HG02840 (cell line): ENCODE results near the gene ADH6.
"Not testable (repeated sequence)": the region's sequence is repeated elsewhere in the genome, so short reads cannot be mapped to it uniquely, and the experiment has no call there.

Source experiments
- ATAC-seq: cut with Tn5 transposase; IDR thresholded peaks from one replicate; pipeline ENCODE4 v1.9.1; 2021; ENCODE audit warnings: mild to moderate bottlenecking, moderate library complexity, moderate number of reproducible peaks; ENCODE audit not compliant: unreplicated experiment, low FRiP score

The ADH6 gene

DNA sequence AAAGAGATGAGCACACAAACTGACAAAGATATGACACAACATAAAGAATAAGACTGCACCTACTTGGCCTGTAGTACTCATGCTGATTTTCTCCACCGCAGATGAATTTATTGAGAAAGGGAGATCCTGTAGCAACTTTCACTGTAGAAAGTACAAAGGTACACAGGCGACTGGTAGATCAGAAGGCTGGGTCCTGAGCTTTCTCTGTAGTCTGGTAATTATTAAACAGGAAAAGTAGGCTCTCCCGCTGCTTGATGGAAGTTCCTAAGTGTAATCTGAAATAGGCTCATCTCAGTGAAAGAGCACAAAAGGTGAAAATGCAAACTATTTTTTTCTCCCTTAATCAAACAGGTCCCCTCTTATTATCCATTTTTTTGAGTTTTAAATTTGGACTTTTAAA lies at the start of gene ADH6:
TSS of gene ADH6 (minus strand) at position 175 of the 400 bp plus-strand sequence. CDS start at position 81, 94 bp downstream.
- ATAC-seq = no peak

DNA sequence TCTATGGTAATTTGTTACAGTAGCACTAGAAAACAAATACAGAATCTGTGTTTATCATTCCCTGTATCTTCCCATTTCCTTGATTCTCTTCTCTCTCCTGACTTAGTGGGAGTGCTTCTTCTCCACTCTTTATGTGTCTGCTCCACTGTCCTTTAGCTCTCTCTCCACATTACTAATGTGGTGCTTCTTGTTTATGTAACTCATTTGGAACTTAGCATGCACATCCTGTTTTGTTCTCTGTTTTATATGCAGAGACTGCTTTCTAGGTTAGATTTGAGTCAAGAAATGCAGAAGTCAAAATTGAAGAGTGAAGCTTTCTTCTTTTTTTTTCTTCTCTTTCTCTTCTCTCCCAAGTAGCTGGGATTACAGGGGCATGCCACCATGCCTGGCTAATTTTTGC lies 45.9 kb upstream of the ADH6 start:
- ATAC-seq = no peak

GRCh38 chr4:99252746-99253145 lies 33.7 kb upstream of the ADH6 start:
- no peak for ATAC-seq

GRCh38 chr4:99248714-99249113 lies 29.7 kb upstream of the ADH6 start:
- no peak for ATAC-seq

DNA sequence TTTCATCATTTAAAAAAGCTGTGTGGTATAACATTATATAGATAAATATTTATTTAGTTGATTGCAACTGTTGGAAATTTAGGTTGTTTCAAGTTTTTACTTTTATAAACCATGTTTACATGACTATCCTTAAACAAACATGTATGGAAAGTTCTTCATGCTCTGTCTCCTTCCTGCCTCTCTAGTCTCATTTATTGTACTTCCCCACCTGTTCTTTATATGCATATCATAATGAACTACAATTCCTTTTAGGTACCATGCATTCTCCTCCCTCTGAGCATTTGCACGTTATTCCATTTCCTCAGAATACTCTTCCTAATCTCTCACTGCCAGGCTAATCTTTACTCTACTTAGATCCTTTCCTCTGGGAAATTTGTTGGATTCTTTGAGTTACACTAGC lies 16.9 kb upstream of the ADH6 start:
- no peak for ATAC-seq

DNA sequence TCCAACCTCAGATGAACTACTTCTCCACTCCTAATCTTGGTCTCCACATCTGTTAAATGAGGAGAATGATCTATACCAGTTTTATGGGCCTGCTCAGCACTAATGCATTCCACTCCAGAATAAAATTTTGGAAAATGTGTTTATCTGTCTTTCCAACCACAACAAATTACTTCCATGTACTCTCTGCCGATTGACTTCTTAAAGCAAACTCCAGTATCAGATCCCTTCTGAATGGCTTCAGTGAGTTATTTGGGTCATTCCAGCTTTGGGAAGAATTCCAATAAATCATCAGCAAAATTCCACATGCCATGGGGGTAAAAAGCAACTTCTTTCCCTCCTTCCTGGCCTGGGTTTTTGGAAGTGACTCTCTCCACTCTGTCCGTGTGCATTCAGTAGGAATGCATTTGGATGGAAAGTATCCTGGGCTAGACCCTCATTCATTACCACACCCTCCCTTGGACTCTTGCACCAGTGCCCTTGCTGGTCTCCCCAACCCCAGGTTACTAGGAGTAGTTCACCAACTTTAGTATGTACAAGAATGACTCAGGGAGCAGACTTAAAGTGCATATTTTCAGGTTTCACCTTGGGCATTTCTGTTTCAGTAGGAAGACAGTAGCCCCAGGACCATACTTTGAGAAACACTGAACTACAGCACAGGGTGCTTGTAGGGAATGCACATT lies 15.4 kb upstream of the ADH6 start:
- ATAC-seq = no peak

DNA sequence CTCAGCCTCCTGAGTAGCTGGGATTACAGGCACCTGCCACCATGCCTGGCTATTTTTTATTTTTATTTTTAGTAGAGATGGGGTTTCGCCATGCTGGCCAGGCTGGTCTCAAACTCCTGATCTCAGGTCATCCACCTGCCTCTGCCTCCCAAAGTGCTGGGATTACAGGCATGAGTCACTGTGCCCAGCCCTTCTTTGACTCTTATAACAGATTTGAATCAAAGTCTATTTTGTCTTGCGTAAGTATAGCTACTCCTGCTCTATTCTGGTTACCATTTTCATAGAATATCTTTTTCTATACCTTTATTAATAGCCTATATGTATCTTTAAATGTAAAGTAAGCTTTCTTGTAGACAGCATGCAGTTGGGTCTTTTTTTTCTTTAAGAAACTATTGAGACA lies 14.4 kb upstream of the ADH6 start:
- ATAC-seq = not testable (repeated sequence)

DNA sequence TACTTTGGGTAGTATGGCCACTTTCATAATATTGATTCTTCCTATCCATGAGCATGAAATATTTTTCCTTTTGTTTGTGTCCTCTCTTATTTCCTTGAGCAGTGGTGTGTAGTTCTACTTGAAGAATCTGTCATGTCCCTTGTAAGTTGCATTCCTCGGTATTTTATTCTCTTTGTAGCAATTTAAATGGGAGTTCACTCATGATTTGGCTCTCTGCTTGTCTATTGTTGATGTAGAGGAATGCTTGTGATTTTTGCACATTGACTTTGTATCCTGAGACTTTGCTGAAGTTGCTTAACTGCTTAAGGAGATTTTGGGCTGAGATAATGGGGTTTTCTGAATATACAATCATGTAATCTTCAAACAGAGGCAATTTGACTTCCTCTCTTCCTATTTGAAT lies 9.7 kb upstream of the ADH6 start:
- ATAC-seq = not testable (repeated sequence)

DNA sequence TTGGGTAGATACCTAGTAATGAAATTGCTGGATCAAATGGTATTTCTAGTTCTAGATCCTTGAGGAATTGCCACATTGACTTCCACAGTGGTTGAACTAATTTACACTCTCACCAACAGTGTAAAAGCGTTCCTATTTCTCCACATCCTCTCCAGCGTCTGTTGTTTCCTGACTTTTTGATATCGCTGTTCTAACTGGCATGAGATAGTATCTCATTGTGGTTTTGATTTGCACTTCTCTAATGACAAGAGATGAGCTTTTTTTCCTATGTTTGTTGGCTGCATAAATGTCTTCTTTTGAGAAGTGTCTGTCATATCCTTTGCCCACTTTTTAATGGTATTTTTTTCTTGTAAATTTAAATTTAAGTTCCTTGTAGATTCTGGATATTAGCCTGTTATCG lies 8.6 kb upstream of the ADH6 start:
- ATAC-seq = not testable (repeated sequence)

DNA sequence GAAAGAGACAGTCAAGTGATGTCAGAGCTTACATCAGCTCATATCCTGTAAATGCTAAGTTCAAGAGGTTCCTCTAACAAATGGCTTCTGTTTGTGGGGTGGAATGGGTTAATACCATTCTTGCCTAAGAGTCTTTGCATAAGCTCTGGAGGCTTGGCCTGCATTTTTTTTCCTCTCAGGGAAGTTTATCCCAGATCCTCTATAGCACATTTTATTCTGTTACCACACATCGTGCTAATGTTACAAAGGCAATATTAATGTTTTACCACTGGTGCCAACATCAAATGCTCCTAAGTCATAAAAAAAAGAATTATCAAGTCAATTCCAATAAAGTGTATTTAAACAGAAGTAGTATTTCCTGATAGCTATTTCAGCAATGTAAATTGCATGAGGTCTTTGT lies 2.9 kb upstream of the ADH6 start:
- ATAC-seq = no peak

GRCh38 chr4:99219479-99219878 lies 433 bp upstream of the ADH6 start:
- no peak for ATAC-seq

- no peak for ATAC-seq
Observed at GRCh38 chr4:99215521-99215920, 3.5 kb downstream of the ADH6 start.

GRCh38 chr4:99210789-99211188 lies 8.3 kb downstream of the ADH6 start:
- no peak for ATAC-seq

GRCh38 chr4:99209671-99210070 lies 9.4 kb downstream of the ADH6 start:
- ATAC-seq = no peak

DNA sequence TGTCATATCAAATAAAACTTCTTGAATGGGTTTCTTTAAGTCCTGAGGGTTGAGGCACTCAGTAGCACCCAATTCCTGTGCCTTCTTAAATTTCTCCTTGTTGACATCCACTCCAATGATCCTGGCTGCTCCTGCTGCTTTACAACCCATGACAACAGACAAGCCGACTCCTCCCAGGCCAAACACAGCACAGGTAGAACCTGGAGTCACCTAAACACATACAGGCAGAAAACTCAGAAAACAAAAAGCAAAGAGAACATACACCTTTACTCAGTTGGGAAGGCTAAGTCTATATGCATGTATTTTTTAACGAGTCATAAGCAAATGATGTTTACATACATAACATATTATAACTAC lies 10.3 kb downstream of the ADH6 start:
- no peak for ATAC-seq

- no peak for ATAC-seq
Observed at GRCh38 chr4:99207911-99208718, 10.9 kb downstream of the ADH6 start.

- ATAC-seq = no peak
Observed at GRCh38 chr4:99207069-99207743, 11.8 kb downstream of the ADH6 start.

DNA sequence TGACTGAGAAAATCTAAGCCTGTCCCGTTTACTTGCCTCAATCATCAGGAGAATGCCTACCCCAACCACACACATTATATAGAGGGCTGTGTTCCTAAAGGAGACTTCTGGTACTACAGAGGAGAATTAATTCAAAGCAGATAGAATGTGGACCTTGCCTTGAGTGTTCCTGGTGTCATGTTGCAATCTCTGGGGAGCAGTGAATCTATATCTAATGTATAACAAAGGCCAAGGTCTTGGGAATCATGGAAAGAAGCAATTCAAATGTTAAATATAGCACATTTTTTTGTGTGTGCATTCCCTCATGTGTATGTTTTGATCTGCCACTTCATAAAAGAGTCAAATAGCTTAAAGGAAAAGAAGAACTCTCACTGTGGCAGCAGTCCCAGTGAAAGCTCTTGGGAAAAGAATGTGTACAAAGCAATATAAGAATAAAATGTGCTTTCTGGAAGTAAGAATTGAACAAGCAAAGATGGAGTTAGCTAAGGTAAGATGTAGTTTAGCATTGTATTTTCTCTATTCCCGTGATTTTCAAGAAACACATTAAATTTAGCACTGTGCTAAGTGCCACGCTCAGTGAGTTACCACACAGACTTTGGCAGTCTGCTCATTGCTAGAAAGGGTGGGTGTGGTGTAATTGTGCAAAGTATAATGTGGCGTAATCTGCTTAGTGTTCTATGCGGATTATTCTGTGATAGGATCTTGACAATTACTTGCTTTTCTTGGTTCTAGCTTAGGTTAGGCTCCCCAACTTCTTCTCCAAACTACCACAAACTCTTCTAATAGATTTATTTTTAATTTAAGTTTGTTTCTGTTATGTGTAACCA lies 13.7 kb downstream of the ADH6 start:
- ATAC-seq = no peak

- ATAC-seq = no peak
Observed at GRCh38 chr4:99202536-99202935, 16.5 kb downstream of the ADH6 start.

GRCh38 chr4:99202094-99202493 lies 17.0 kb downstream of the ADH6 start:
- no peak for ATAC-seq

GRCh38 chr4:99201690-99202089 lies 17.4 kb downstream of the ADH6 start:
- no peak for ATAC-seq
